AG04450 (cell line): ENCODE data around the gene LARP4. TPM values are rescaled to one million over a fixed set of nuclear protein-coding genes. Genes with fewer than 3 reads are reported as not detected.
"Not testable (repeated sequence)": the region's sequence is repeated elsewhere in the genome, so short reads cannot be mapped to it uniquely, and the experiment has no call there.

Source experiments
- CTCF ChIA-PET: fragments of 300-600, 350-600 bp; formaldehyde crosslinking; extraction: SDS; loops from one replicate; lab custom pipeline; 2022; ENCODE audit warnings: antibody characterized with exemption, inconsistent platforms; lab: Charles Lee
- POLR2A ChIA-PET: fragments of 350-600 bp; formaldehyde crosslinking; extraction: SDS; loops from one replicate; lab custom pipeline; 2021; ENCODE audit warnings: antibody characterized with exemption, inconsistent platforms; lab: Yijun Ruan, JAX
- DNase-seq: peaks from one replicate; pipeline ENCODE4 v3.0.0-alpha.2; 2011; ENCODE audit warnings: low read depth, low spot score
- H3K27ac ChIP-seq: one replicate; pipeline ENCODE4 v1.5.1; 2012; ENCODE audit warnings: low read depth, low read length, control low read depth
- H3K27me3 ChIP-seq: one replicate; pipeline ENCODE4 v1.6.0; 2012; ENCODE audit warnings: low read length; ENCODE audit not compliant: control insufficient read depth, insufficient read depth
- H3K4me3 ChIP-seq: 2 replicates; pipeline ENCODE4 v1.5.1; 2011; ENCODE audit warnings: mild to moderate bottlenecking, low read depth, low read length, control low read depth
- H3K9me3 ChIP-seq: 2 replicates; pipeline ENCODE4 v1.5.1; 2012; ENCODE audit warnings: low read length; ENCODE audit not compliant: control insufficient read depth, insufficient read depth
- CTCF ChIP-seq: IDR thresholded peaks from 2 replicates; pipeline ENCODE4 v1.5.1; 2011; ENCODE audit warnings: low read depth, low read length, control low read depth, inconsistent platforms
- polyA plus RNA-seq: library from polyadenylated mRNA; depleted of rRNA; stranded (reverse); fragments of >200 nt; gene quantifications from 2 replicates; pipeline ENCODE4 v1.2.3, GENCODE V29; 2011

The LARP4 gene
- polyA plus RNA-seq, 1 experiment: 25.5 TPM

GRCh38 chr12:50375802-50376201 is 24.9 kb upstream of the LARP4 start:
- no peak for DNase-seq
- H3K9me3 ChIP-seq: no peaks in the 10 kb centered on the region
- H3K27ac ChIP-seq: no peak overlapping the region
- CTCF ChIA-PET: no interaction called here
- POLR2A ChIA-PET: no interaction called here
- H3K27me3 ChIP-seq: no peaks in the 10 kb centered on the region
- no peak for TF ChIP-seq CTCF
- no peak overlapping the region for H3K4me3 ChIP-seq

- TF ChIP-seq CTCF: no peak
- DNase-seq: no peak
- CTCF ChIA-PET: interaction anchor here (0.6 kb wide), 1 partner anchor 1019 kb away, joined by 5 read pairs; no protein-coding TSS in a partner anchor
- no peaks in the 10 kb centered on the region for H3K9me3 ChIP-seq
- no peaks in the 10 kb centered on the region for H3K27me3 ChIP-seq
- H3K4me3 ChIP-seq: no peak overlapping the region
- POLR2A ChIA-PET: interaction anchor here (0.7 kb wide), 1 partner anchor 284 kb away, joined by 4 read pairs; no protein-coding TSS in a partner anchor
- H3K27ac ChIP-seq: no peak overlapping the region
Observed at GRCh38 chr12:50380761-50381325, 19.8 kb upstream of the LARP4 start.

- H3K27ac ChIP-seq: no peak overlapping the region
- POLR2A ChIA-PET: no interaction called here
- no peak for TF ChIP-seq CTCF
- no peaks in the 10 kb centered on the region for H3K9me3 ChIP-seq
- H3K4me3 ChIP-seq: no peak overlapping the region
- no peak for DNase-seq
- CTCF ChIA-PET: no interaction called here
- H3K27me3 ChIP-seq: no peaks in the 10 kb centered on the region
Observed at GRCh38 chr12:50387487-50387886, 13.2 kb upstream of the LARP4 start.

DNA sequence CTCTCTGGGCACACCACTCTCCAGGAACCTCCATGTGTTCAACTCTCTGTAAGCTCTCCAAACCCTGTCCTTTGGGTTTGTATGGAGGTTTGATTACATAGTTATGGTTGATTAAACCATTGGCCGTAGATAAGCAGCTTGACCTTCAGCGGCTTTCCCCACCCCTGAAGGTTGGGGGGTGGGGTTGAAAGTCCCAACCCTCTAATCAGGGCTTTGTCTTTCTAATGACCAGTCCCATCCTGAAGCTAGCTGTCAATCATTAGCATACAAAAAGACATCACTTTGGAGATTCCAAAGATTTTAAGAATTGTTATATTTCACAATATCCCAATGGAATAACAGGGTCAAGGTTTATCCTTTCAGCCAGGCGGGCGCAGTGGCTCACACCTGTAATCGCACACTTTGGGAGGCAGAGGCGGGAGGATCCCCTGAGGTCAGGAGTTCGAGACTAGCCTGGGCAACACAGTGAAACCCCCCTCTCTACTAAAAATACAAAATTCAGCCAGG is 12.7 kb upstream of the LARP4 start:
- no peak for TF ChIP-seq CTCF
- Histone ChIP-seq H3K4me3 (no peak overlapping the region), H3K27me3 (no peaks in the 10 kb centered on the region), H3K9me3 (no peaks in the 10 kb centered on the region), H3K27ac (no peak overlapping the region)
- ChIA-PET CTCF (no interaction called here), POLR2A (no interaction called here)
- no peak for DNase-seq

- H3K27me3 ChIP-seq, DNase-seq, H3K27ac ChIP-seq, POLR2A ChIA-PET, H3K4me3 ChIP-seq, H3K9me3 ChIP-seq: not testable (repeated sequence)
- CTCF ChIA-PET: interaction anchor here (1.8 kb wide), 1 partner anchor 277 kb away, joined by 9 read pairs; the partner anchor contains the start of gene COX14
Observed at GRCh38 chr12:50388793-50389192, 11.9 kb upstream of the LARP4 start.
